HEK293 (cell line): Measurements from ENCODE around the gene NFATC3.

Experiments used
- CTCF ChIA-PET: fragments of 350-600 bp; formaldehyde crosslinking; extraction: SDS; loops from one replicate; lab custom pipeline; 2021; ENCODE audit warnings: antibody characterized with exemption; lab: Yijun Ruan, JAX
- POLR2A ChIA-PET: fragments of 300-600 bp; formaldehyde crosslinking; extraction: SDS; loops from one replicate; lab custom pipeline; 2020; ENCODE audit warnings: antibody characterized with exemption, inconsistent platforms; lab: Yijun Ruan, JAX
- H3K27ac ChIP-seq: fragments of 200-500 bp; sonication (Bioruptor generic); 2 replicates; pipeline ENCODE4 v1.5.1; 2014; ENCODE audit warnings: low read depth, low read length, control low read depth, inconsistent platforms; ENCODE audit errors: extremely low read depth
- H3K36me3 ChIP-seq, 2 experiments: fragments of 200-500 bp in 1 of 2; sonication (Bioruptor generic) in 1 of 2; 1 replicate in 1 of 2; 2 replicates in 1 of 2; pipeline ENCODE4 v1.5.1; 2014 to 2017; ENCODE audit warnings: inconsistent platforms in 2 of 2, low read length in 2 of 2; ENCODE audit not compliant: control insufficient read depth in 2 of 2, insufficient read depth in 1 of 2
- H3K4me1 ChIP-seq: fragments of 200-500 bp; sonication (Bioruptor generic); 2 replicates; pipeline ENCODE4 v1.5.1; 2014; ENCODE audit warnings: mild to moderate bottlenecking, low read length, inconsistent platforms; ENCODE audit not compliant: control insufficient read depth, insufficient read depth
- H3K4me3 ChIP-seq: 2 replicates; pipeline ENCODE4 v1.5.1; 2011; ENCODE audit warnings: low read depth, mild to moderate bottlenecking, control low read depth, low read length, moderate library complexity
- H3K9me3 ChIP-seq: fragments of 200-500 bp; sonication (Bioruptor generic); 2 replicates; pipeline ENCODE4 v1.5.1; 2014; ENCODE audit warnings: low read depth, low read length, inconsistent platforms; ENCODE audit not compliant: control insufficient read depth, insufficient read depth
- EGR2 ChIP-seq: fragments of 450-650 bp; formaldehyde crosslinking; IDR thresholded peaks from 2 replicates; pipeline ENCODE4 v1.5.1; 2016; ENCODE audit warnings: low read depth, missing biosample characterization, missing genetic modification characterization
- ELK4 ChIP-seq: IDR thresholded peaks from 2 replicates; pipeline ENCODE4 v1.6.1; 2011; ENCODE audit warnings: mild to moderate bottlenecking, low read depth, low read length, borderline replicate concordance
- KLF7 ChIP-seq: fragments of 450-650 bp; formaldehyde crosslinking; IDR thresholded peaks from 2 replicates; pipeline ENCODE4 v1.5.1; 2016; ENCODE audit warnings: missing biosample characterization, missing genetic modification characterization, borderline replicate concordance
- MYNN ChIP-seq: fragments of 450-650 bp; formaldehyde crosslinking; IDR thresholded peaks from 2 replicates; pipeline ENCODE4 v1.5.1; 2016; ENCODE audit warnings: missing biosample characterization, missing genetic modification characterization, borderline replicate concordance
- PRDM10 ChIP-seq: fragments of 450-650 bp; formaldehyde crosslinking; IDR thresholded peaks from 2 replicates; pipeline ENCODE4 v1.5.1; 2016; ENCODE audit warnings: missing biosample characterization, missing genetic modification characterization
- SP2 ChIP-seq: fragments of 450-650 bp; formaldehyde crosslinking; IDR thresholded peaks from 2 replicates; pipeline ENCODE4 v1.5.1; 2016; ENCODE audit warnings: missing biosample characterization, missing genetic modification characterization
- ZBTB10 ChIP-seq: fragments of 450-650 bp; formaldehyde crosslinking; IDR thresholded peaks from 2 replicates; pipeline ENCODE4 v1.5.1; 2016; ENCODE audit warnings: missing biosample characterization, missing genetic modification characterization
- ZBTB6 ChIP-seq: fragments of 450-650 bp; formaldehyde crosslinking; IDR thresholded peaks from 2 replicates; pipeline ENCODE4 v1.5.1; 2017; ENCODE audit warnings: missing biosample characterization, missing genetic modification characterization
- ZFP69B ChIP-seq: fragments of 450-650 bp; formaldehyde crosslinking; IDR thresholded peaks from 2 replicates; pipeline ENCODE4 v1.5.1; 2016; ENCODE audit warnings: missing biosample characterization, missing genetic modification characterization
- ZNF169 ChIP-seq: fragments of 450-650 bp; formaldehyde crosslinking; IDR thresholded peaks from 2 replicates; pipeline ENCODE4 v1.5.1; 2016; ENCODE audit warnings: missing biosample characterization, missing genetic modification characterization
- ZNF266 ChIP-seq: fragments of 450-650 bp; formaldehyde crosslinking; IDR thresholded peaks from 2 replicates; pipeline ENCODE4 v1.5.1; 2016; ENCODE audit warnings: missing biosample characterization, missing genetic modification characterization, low read depth
- ZNF350 ChIP-seq: fragments of 450-650 bp; formaldehyde crosslinking; IDR thresholded peaks from 2 replicates; pipeline ENCODE4 v1.5.0; 2017; ENCODE audit warnings: missing biosample characterization, mild to moderate bottlenecking, missing genetic modification characterization
- ZNF37A ChIP-seq: fragments of 450-650 bp; IDR thresholded peaks from 2 replicates; pipeline ENCODE4 v1.5.1; 2018; ENCODE audit warnings: missing biosample characterization, missing genetic modification characterization
- ZNF391 ChIP-seq: fragments of 450-650 bp; formaldehyde crosslinking; IDR thresholded peaks from 2 replicates; pipeline ENCODE4 v1.5.1; 2016; ENCODE audit warnings: low read depth, missing biosample characterization, missing genetic modification characterization, borderline replicate concordance
- ZNF449 ChIP-seq: fragments of 450-650 bp; formaldehyde crosslinking; IDR thresholded peaks from 2 replicates; pipeline ENCODE4 v1.5.1; 2017; ENCODE audit warnings: missing biosample characterization, mild to moderate bottlenecking, missing genetic modification characterization, moderate library complexity
- ZNF544 ChIP-seq: fragments of 450-650 bp; formaldehyde crosslinking; IDR thresholded peaks from 2 replicates; pipeline ENCODE4 v1.5.0; 2017; ENCODE audit warnings: missing biosample characterization, missing genetic modification characterization
- ZNF580 ChIP-seq: fragments of 450-650 bp; formaldehyde crosslinking; IDR thresholded peaks from 2 replicates; pipeline ENCODE4 v1.5.1; 2016; ENCODE audit warnings: missing biosample characterization, missing genetic modification characterization
- ZNF707 ChIP-seq: fragments of 450-650 bp; formaldehyde crosslinking; IDR thresholded peaks from 2 replicates; pipeline ENCODE4 v1.5.1; 2016; ENCODE audit warnings: missing biosample characterization, missing genetic modification characterization
- ZNF785 ChIP-seq: fragments of 450-650 bp; formaldehyde crosslinking; IDR thresholded peaks from 2 replicates; pipeline ENCODE4 v1.5.1; 2016; ENCODE audit warnings: missing biosample characterization, missing genetic modification characterization
- ZNF792 ChIP-seq: fragments of 450-650 bp; formaldehyde crosslinking; IDR thresholded peaks from 2 replicates; pipeline ENCODE4 v1.5.1; 2016; ENCODE audit warnings: missing biosample characterization, missing genetic modification characterization
- ZNF830 ChIP-seq: fragments of 450-650 bp; IDR thresholded peaks from 2 replicates; pipeline ENCODE4 v1.5.0; 2018; ENCODE audit warnings: missing biosample characterization, missing genetic modification characterization, low read depth, mild to moderate bottlenecking, moderate library complexity
- ZSCAN30 ChIP-seq: fragments of 450-650 bp; IDR thresholded peaks from 2 replicates; pipeline ENCODE4 v1.5.1; 2018; ENCODE audit warnings: missing biosample characterization, mild to moderate bottlenecking, missing genetic modification characterization, moderate library complexity

NFATC3 gene

GRCh38 chr16:68264128-68265077 lies 179.2 kb downstream of the NFATC3 start, which contains the start of gene SLC7A6 (continued):
- TF ChIP-seq ZNF449 (no peak), ZBTB6 (tag by site-specific recombination) (0 out of 2 replicates have a peak, but pooled peaks have one; percentile 4), ZNF785 (peak; percentile 62; the same call in 1 of the 2 replicates), ZNF792 (tag by site-specific recombination) (peak; percentile 77; the same call in 1 of the 2 replicates), ZNF169 (tag by site-specific recombination) (peak; percentile 77; the same call in 1 of the 2 replicates), ZNF580 (tag by site-specific recombination) (peak; percentile 52), ZNF350 (no peak), ZSCAN30 (tag by site-specific recombination) (peak; percentile 47), ZBTB10 (peak; percentile 66; the same call in 1 of the 2 replicates), ELK4 (no peak), ZNF391 (tag by site-specific recombination) (0 out of 2 replicates have a peak, but pooled peaks have one; percentile 37), MYNN (tag by site-specific recombination) (no peak; the same call in 1 of the 2 replicates), SP2 (tag by site-specific recombination) (0 out of 2 replicates have a peak, but pooled peaks have one; percentile 12), EGR2 (tag by site-specific recombination) (peak; percentile 66), ZNF266 (tag by site-specific recombination) (0 out of 2 replicates have a peak, but pooled peaks have one; percentile 11)

- POLR2A ChIA-PET, result interaction anchor here (4.5 kb wide), 1 partner anchor 46 kb away, joined by 40 read pairs; the partner anchor contains the start of genes PRMT7 and SLC7A6OS
- TF ChIP-seq ZNF37A (tag by site-specific recombination) (no peak), KLF7 (tag by site-specific recombination) (0 out of 2 replicates have a peak, but pooled peaks have one; percentile 3), SP2 (tag by site-specific recombination) (peak; percentile 58), ZNF830 (tag by site-specific recombination) (no peak), PRDM10 (peak; percentile 79), ZNF169 (tag by site-specific recombination) (no peak), ZNF707 (no peak), ZNF544 (tag by site-specific recombination) (no peak), ZFP69B (tag by site-specific recombination) (no peak)
Observed at GRCh38 chr16:68265078-68265920, 180.1 kb downstream of the NFATC3 start.

More at GRCh38 chr16:68265078-68265920, 180.1 kb downstream of the NFATC3 start:
- H3K9me3 ChIP-seq, result no peaks in the 10 kb centered on the region
- H3K27ac ChIP-seq, result peak overlapping the region; percentile 87
- H3K4me3 ChIP-seq, result peak overlapping the region; percentile 78
- H3K4me1 ChIP-seq, result peaks cover 17% of the 10 kb centered on the region
- H3K36me3 ChIP-seq, result peaks cover 0 to 2% of the 10 kb centered on the region in 2 experiments; a peak in 2 of 3 replicates
- CTCF ChIA-PET, result interaction anchor here (0.6 to 8.2 kb wide), 3 partner anchors 11 to 63 kb away, joined by 3 to 151 read pairs (median 7); no protein-coding TSS in a partner anchor
